ENCODE data around the gene TMEM11.
"Not testable (repeated sequence)": the region's sequence is repeated elsewhere in the genome, so short reads cannot be mapped to it uniquely, and the experiment has no call there.

Gene TMEM11

GRCh38 chr17:21228111-21228510 lies 14.2 kb upstream of the TMEM11 start:
- TF ChIP-seq SPI1 (IDR thresholded peaks at IDR 0.05; ENCODE audit: borderline replicate concordance, low read depth) = no peak
- no peak for TF ChIP-seq REST (IDR thresholded peaks at IDR 0.05; ENCODE audit: insufficient replicate concordance, low read depth)
- TF ChIP-seq POLR2AphosphoS5 (IDR thresholded peaks at IDR 0.05; ENCODE audit: low read depth) = no peak
- no peak for TF ChIP-seq GABPA (IDR thresholded peaks at IDR 0.05; ENCODE audit: low read depth)
- no peak for TF ChIP-seq CTCF (IDR thresholded peaks at IDR 0.05; ENCODE audit: insufficient read depth, low read length)
- Histone ChIP-seq H3K4me3 (replicated peaks; ENCODE audit: insufficient read depth, low read length) (no peak overlapping the region), H3K27ac (replicated peaks) (no peak overlapping the region), H3K27me3 (ENCODE audit: insufficient read depth, poor library complexity, severe bottlenecking) (no peaks in the 10 kb centered on the region)
- no peak for DNase-seq (ENCODE audit: low read depth in 1 of 2, low spot score in 1 of 2)

DNA sequence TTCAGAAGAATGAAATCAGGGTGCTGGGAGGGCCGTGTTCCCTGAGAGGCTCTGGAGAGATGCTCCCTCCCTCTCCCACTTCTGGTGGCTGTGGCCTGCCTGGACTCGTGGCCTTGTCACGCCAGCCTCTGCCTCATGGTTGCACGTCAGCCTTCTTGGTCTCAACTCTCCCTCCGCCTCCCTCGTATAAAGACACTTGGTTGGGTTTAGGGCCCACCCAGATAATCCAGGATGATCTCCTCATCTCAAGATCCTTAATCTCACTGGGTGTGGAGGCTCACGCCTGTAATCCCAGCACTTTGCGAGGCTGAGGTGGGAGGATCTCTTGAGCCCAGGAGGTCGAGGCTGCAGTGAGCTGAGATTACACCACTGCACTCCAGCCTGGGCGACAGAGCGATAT lies 13.3 kb upstream of the TMEM11 start:
- H3K27ac ChIP-seq (replicated peaks); H3K27me3 ChIP-seq (ENCODE audit: insufficient read depth, poor library complexity, severe bottlenecking); DNase-seq (ENCODE audit: low read depth in 1 of 2, low spot score in 1 of 2); H3K4me3 ChIP-seq (replicated peaks; ENCODE audit: insufficient read depth, low read length): not testable (repeated sequence)

GRCh38 chr17:21223086-21223485 lies 9.1 kb upstream of the TMEM11 start:
- no peak overlapping the region for H3K27ac ChIP-seq (replicated peaks)
- no peak for DNase-seq (ENCODE audit: low read depth in 1 of 2, low spot score in 1 of 2)
- TF ChIP-seq CTCF (IDR thresholded peaks at IDR 0.05; ENCODE audit: insufficient read depth, low read length) = no peak
- H3K4me3 ChIP-seq (replicated peaks; ENCODE audit: insufficient read depth, low read length) = no peak overlapping the region
- no peaks in the 10 kb centered on the region for H3K27me3 ChIP-seq (ENCODE audit: insufficient read depth, poor library complexity, severe bottlenecking)

DNA sequence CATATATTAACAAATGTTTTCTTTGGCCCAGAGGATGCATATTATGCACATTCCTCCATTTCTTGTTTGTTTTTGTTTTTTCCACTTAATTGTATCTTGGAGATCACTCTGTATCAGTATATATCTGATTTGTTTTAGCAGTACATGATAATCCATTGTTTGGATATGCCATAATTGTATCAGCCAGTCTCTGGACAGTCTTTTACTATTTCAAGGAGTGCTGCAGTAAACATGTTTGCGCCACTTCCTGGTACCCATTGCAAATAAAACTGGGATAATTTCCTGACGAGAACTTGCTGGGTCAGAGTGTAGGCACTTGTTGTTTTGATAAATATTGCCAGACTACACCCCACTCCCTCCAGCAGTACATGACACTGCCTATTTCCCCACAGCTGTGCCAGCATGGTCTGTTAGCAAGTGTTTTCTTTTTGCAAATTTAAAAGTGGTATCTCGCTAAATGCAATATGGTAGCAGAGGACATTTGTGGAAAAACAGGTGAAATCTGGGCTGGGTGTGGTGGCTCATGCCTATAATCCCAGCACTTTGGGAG lies 4.9 kb upstream of the TMEM11 start:
- Histone ChIP-seq H3K27me3 (ENCODE audit: insufficient read depth, poor library complexity, severe bottlenecking) (no peaks in the 10 kb centered on the region), H3K27ac (replicated peaks) (no peak overlapping the region), H3K4me3 (replicated peaks; ENCODE audit: insufficient read depth, low read length) (no peak overlapping the region)
- DNase-seq (ENCODE audit: low read depth in 1 of 2, low spot score in 1 of 2) = no peak
- TF ChIP-seq CTCF (IDR thresholded peaks at IDR 0.05; ENCODE audit: insufficient read depth, low read length) (no peak), GABPA (IDR thresholded peaks at IDR 0.05; ENCODE audit: low read depth) (no peak), SPI1 (IDR thresholded peaks at IDR 0.05; ENCODE audit: borderline replicate concordance, low read depth) (no peak), POLR2AphosphoS5 (IDR thresholded peaks at IDR 0.05; ENCODE audit: low read depth) (no peak), REST (IDR thresholded peaks at IDR 0.05; ENCODE audit: insufficient replicate concordance, low read depth) (no peak)
